Naive thymus-derived CD8-positive, alpha-beta T cell (primary cell): ENCODE results near the gene KLK7. TPM values are rescaled to one million over a fixed set of nuclear protein-coding genes. Genes with fewer than 3 reads are reported as not detected.

ENCODE experiments used
- ATAC-seq, 2 donors: fragments of 150-1000 bp; cut with Tn5 transposase in 1 of 2; sonication (Bioruptor Pico), chemical (Tn5 transposase) in 1 of 2; 1 replicate in 1 of 2; 2 replicates in 1 of 2; pipeline ENCODE4 v1.10.0; 2021; ENCODE audit warnings: mild to moderate bottlenecking in 2 of 2, moderate library complexity in 2 of 2
- POLR2A ChIA-PET: fragments of 350-600 bp; sonication (Branson Sonifier 250); formaldehyde crosslinking; loops from one replicate; lab custom pipeline; 2021; ENCODE audit warnings: antibody characterized with exemption; lab: Charles Lee
- DNase-seq, 10 donors: peaks; one replicate each; pipeline versions ENCODE4 v3.0.0 to v3.0.0-alpha.2; 2020 to 2022
- H3K27ac Mint-ChIP-seq, 10 donors: one replicate each; pipeline ENCODE4 v1.8.0; 2020 to 2022; ENCODE audit warnings: mild to moderate bottlenecking in 10 of 10, mixed read lengths in 10 of 10, moderate library complexity in 4 of 10, inconsistent platforms in 1 of 10
- H3K27me3 Mint-ChIP-seq, 5 donors: one replicate each; pipeline ENCODE4 v1.8.0; 2021 to 2022; ENCODE audit warnings: mixed read lengths in 5 of 5
- H3K36me3 Mint-ChIP-seq, 3 donors: one replicate each; pipeline ENCODE4 v1.8.0; 2020 to 2022; ENCODE audit warnings: mixed read lengths in 3 of 3, mild to moderate bottlenecking in 2 of 3, inconsistent platforms in 1 of 3
- H3K4me1 Mint-ChIP-seq, 4 donors: one replicate each; pipeline ENCODE4 v1.8.0; 2021 to 2022; ENCODE audit warnings: mixed read lengths in 4 of 4
- H3K4me3 Mint-ChIP-seq, 10 donors: one replicate each; pipeline ENCODE4 v1.8.0; 2020 to 2022; ENCODE audit warnings: mild to moderate bottlenecking in 10 of 10, mixed read lengths in 10 of 10, moderate library complexity in 6 of 10, inconsistent platforms in 1 of 10
- H3K9me3 Mint-ChIP-seq, 9 donors: one replicate each; pipeline ENCODE4 v1.8.0; 2020 to 2022; ENCODE audit warnings: mixed read lengths in 9 of 9, mild to moderate bottlenecking in 3 of 9, inconsistent platforms in 1 of 9, moderate library complexity in 1 of 9
- polyA plus RNA-seq, 3 donors: library from polyadenylated mRNA; unstranded; fragments of 300-500 nt; fragmentation: Illumina TruSeq; gene quantifications; one replicate each; pipeline ENCODE4 v1.2.3, GENCODE V29; 2021
- total RNA-seq, 8 experiments: library from RNA in 2 of 8; stranded (reverse) in 2 of 8; gene quantifications; one replicate each; pipeline ENCODE4 v1.2.3 and lab custom pipeline; 2021 to 2026

The KLK7 gene
- total and polyA plus RNA-seq, 5 experiments from 2014 or later = not detected

GRCh38 chr19:50943074-50943828 lies 40.5 kb downstream of the KLK7 start:
- POLR2A ChIA-PET = no interaction called here
- H3K4me3 Mint-ChIP-seq = no peak overlapping the region

DNA sequence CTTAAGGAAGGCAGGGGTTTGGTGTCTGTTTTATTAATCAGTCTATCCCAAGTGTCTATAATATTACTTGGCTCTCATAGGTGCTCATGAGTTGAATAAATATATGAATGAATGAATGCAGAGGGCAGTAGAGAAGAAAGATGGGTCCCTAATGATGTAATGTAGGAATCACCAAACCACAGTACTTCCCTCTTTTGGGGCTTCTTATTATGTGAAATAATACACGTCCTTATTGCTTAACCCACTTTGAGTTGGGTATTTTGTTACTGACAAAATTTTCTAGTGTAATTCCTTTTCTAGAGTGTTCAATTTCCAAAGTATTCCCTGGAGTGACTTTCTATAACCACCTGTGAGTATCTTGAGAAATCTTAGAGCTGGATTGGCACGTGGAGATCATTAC lies 44.1 kb downstream of the KLK7 start:
- POLR2A ChIA-PET = no interaction called here
- H3K9me3 Mint-ChIP-seq = peaks cover 0 to 21% (median 3%) of the 10 kb centered on the region in 9 donors
- no peak for ATAC-seq
- DNase-seq = no peak
- peaks cover 0 to 16% (median 0%) of the 10 kb centered on the region in 3 donors for H3K36me3 Mint-ChIP-seq
- no peaks in the 10 kb centered on the region for H3K4me1 Mint-ChIP-seq
- no peak overlapping the region for H3K27ac Mint-ChIP-seq
- H3K27me3 Mint-ChIP-seq = peaks cover 19 to 68% (median 36%) of the 10 kb centered on the region in 5 donors
- no peak overlapping the region for H3K4me3 Mint-ChIP-seq

More at GRCh38 chr19:50943074-50943828, 40.5 kb downstream of the KLK7 start:
- DNase-seq = no peak
- H3K27ac Mint-ChIP-seq = no peak overlapping the region
- H3K9me3 Mint-ChIP-seq = peaks cover 0 to 25% (median 4%) of the 10 kb centered on the region in 9 donors
- no peak for ATAC-seq
- H3K4me1 Mint-ChIP-seq = no peaks in the 10 kb centered on the region
- peaks cover 0 to 16% (median 0%) of the 10 kb centered on the region in 3 donors for H3K36me3 Mint-ChIP-seq
- H3K27me3 Mint-ChIP-seq = peaks cover 15 to 70% (median 36%) of the 10 kb centered on the region in 5 donors

DNA sequence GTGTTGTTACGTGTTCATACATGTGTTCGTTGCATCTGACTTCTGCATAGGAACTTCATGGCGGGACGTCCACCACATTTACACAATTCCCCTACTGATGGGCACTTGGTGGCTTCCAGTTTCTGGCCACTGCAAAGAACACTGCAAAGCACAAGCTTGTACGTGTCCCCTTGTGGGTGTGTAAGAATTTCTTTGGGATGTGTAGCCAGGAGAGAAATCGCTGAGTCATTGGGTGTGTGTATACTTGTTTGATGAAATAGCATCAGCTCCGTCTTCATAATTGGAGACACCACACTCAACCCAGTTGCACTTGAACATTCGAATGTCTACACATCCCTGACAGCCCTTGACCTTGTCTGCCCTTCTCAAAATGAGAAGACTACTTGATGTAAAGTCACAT lies 50.1 kb downstream of the KLK7 start:
- peaks cover 0 to 5% (median 3%) of the 10 kb centered on the region in 4 donors for H3K4me1 Mint-ChIP-seq
- no peaks in the 10 kb centered on the region for H3K36me3 Mint-ChIP-seq
- ATAC-seq (no peak), DNase-seq (no peak)
- no peak overlapping the region for H3K27ac Mint-ChIP-seq
- H3K27me3 Mint-ChIP-seq = peaks cover 19 to 58% (median 34%) of the 10 kb centered on the region in 5 donors
- POLR2A ChIA-PET = no interaction called here
- H3K4me3 Mint-ChIP-seq = no peak overlapping the region
- no peaks in the 10 kb centered on the region for H3K9me3 Mint-ChIP-seq

- POLR2A ChIA-PET = no interaction called here
- no peak overlapping the region for H3K27ac Mint-ChIP-seq
- peaks cover 0 to 5% (median 3%) of the 10 kb centered on the region in 4 donors for H3K4me1 Mint-ChIP-seq
- H3K27me3 Mint-ChIP-seq = peaks cover 19 to 60% (median 40%) of the 10 kb centered on the region in 5 donors
- no peak overlapping the region for H3K4me3 Mint-ChIP-seq
- no peaks in the 10 kb centered on the region for H3K9me3 Mint-ChIP-seq
- ATAC-seq = no peak
- DNase-seq = no peak
- no peaks in the 10 kb centered on the region for H3K36me3 Mint-ChIP-seq
These were observed 51.0 kb downstream of the KLK7 start for GRCh38 chr19:50932690-50933083.

- POLR2A ChIA-PET = no interaction called here
- Mint-ChIP-seq H3K27ac (no peak overlapping the region), H3K27me3 (peaks cover 17 to 58% (median 37%) of the 10 kb centered on the region in 5 donors), H3K9me3 (no peaks in the 10 kb centered on the region), H3K36me3 (no peaks in the 10 kb centered on the region), H3K4me1 (peaks cover 0 to 5% (median 3%) of the 10 kb centered on the region in 4 donors), H3K4me3 (no peak overlapping the region)
- DNase-seq = no peak
- ATAC-seq = no peak
These were observed 51.6 kb downstream of the KLK7 start for GRCh38 chr19:50932018-50932689.

DNA sequence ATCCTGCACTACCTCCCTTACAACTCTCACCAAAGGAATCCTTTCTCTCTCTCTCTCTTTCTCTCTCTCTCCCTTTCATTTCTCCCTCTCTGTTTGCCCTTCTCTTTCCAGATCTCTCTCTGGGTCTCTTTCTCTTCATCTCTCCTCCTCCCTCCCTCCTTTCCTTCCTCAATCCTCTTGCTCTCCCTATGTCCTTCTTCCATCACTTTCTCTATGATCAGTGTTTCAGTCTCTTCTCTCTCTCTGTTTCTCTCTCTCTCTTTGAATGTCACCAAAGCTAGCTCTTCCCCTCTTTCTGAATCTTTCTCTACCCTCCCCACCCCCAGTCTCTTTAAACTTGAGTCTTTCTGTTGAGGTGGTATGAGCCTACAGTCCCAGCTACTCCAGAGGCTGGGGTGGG lies 52.7 kb downstream of the KLK7 start:
- DNase-seq = no peak
- POLR2A ChIA-PET = no interaction called here
- Mint-ChIP-seq H3K27me3 (peaks cover 19 to 51% (median 36%) of the 10 kb centered on the region in 5 donors), H3K27ac (peak overlapping the region in 1 of 10 donors; percentile 67), H3K4me1 (peaks cover 0 to 5% (median 3%) of the 10 kb centered on the region in 4 donors), H3K36me3 (no peaks in the 10 kb centered on the region), H3K9me3 (no peaks in the 10 kb centered on the region), H3K4me3 (no peak overlapping the region)
- no peak for ATAC-seq

GRCh38 chr19:50928831-50929230 lies 54.9 kb downstream of the KLK7 start:
- DNase-seq = no peak
- no peak overlapping the region for H3K4me3 Mint-ChIP-seq
- peaks cover 25 to 41% (median 32%) of the 10 kb centered on the region in 5 donors for H3K27me3 Mint-ChIP-seq
- H3K36me3 Mint-ChIP-seq = no peaks in the 10 kb centered on the region
- POLR2A ChIA-PET = no interaction called here
- H3K9me3 Mint-ChIP-seq = no peaks in the 10 kb centered on the region
- ATAC-seq = no peak
- H3K27ac Mint-ChIP-seq = no peak overlapping the region
- peaks cover 0 to 5% (median 3%) of the 10 kb centered on the region in 4 donors for H3K4me1 Mint-ChIP-seq

Other genes starting within 250 kb of the KLK7 start
- gene GPR32, start 213.5 kb downstream of the KLK7 start, total RNA-seq = not detected
- gene GPR32, start 213.5 kb downstream of the KLK7 start, polyA plus RNA-seq = not detected
- not detected for gene ACP4, start 193.5 kb downstream of the KLK7 start, total RNA-seq
- gene ACP4, start 193.5 kb downstream of the KLK7 start, polyA plus RNA-seq = under 1 TPM in 1 of 3 donors, not detected in 2; 0.14 TPM
- gene KLK1, start 160.1 kb downstream of the KLK7 start, total RNA-seq = not detected
- not detected for gene KLK1, start 160.1 kb downstream of the KLK7 start, polyA plus RNA-seq
- not detected for gene KLK15, start 150.3 kb downstream of the KLK7 start, total RNA-seq
- not detected for gene KLK15, start 150.3 kb downstream of the KLK7 start, polyA plus RNA-seq
- gene KLK3, start 129.0 kb downstream of the KLK7 start, total RNA-seq = not detected
- not detected for gene KLK3, start 129.0 kb downstream of the KLK7 start, polyA plus RNA-seq
- gene KLK2, start 110.5 kb downstream of the KLK7 start, total RNA-seq = not detected
- gene KLK2, start 110.5 kb downstream of the KLK7 start, polyA plus RNA-seq = not detected
- not detected for gene KLK4, start 72.5 kb downstream of the KLK7 start, total RNA-seq
- gene KLK4, start 72.5 kb downstream of the KLK7 start, polyA plus RNA-seq = not detected
- gene KLK5, start 30.9 kb downstream of the KLK7 start, total RNA-seq = not detected
- gene KLK5, start 30.9 kb downstream of the KLK7 start, polyA plus RNA-seq = not detected
- gene KLK6, start 14.3 kb downstream of the KLK7 start, total RNA-seq = not detected
- gene KLK6, start 14.3 kb downstream of the KLK7 start, polyA plus RNA-seq = not detected
- gene KLK8, start 17.7 kb upstream of the KLK7 start, total RNA-seq = not detected
- gene KLK8, start 17.7 kb upstream of the KLK7 start, polyA plus RNA-seq = not detected
- gene KLK10, start 35.8 kb upstream of the KLK7 start, total RNA-seq = not detected
- gene KLK10, start 35.8 kb upstream of the KLK7 start, polyA plus RNA-seq = not detected
- gene KLK11, start 42.7 kb upstream of the KLK7 start, total RNA-seq = not detected
- not detected for gene KLK11, start 42.7 kb upstream of the KLK7 start, polyA plus RNA-seq
- gene KLK12, start 51.1 kb upstream of the KLK7 start, total RNA-seq = not detected
- not detected for gene KLK12, start 51.1 kb upstream of the KLK7 start, polyA plus RNA-seq
- gene KLK13, start 81.2 kb upstream of the KLK7 start, total RNA-seq = not detected
- not detected for gene KLK13, start 81.2 kb upstream of the KLK7 start, polyA plus RNA-seq
- 1 to 10 TPM; 1.1 to 1.5 TPM for gene KLK14, start 99.0 kb upstream of the KLK7 start, total RNA-seq
- gene KLK14, start 99.0 kb upstream of the KLK7 start, polyA plus RNA-seq = not detected
- gene CTU1, start 124.5 kb upstream of the KLK7 start, total RNA-seq = 10 to 100 TPM in 1 of 2 experiments, 1 to 10 TPM in 1; 10.0 to 10.3 TPM
- gene CTU1, start 124.5 kb upstream of the KLK7 start, polyA plus RNA-seq = 1 to 10 TPM; 2.4 to 9.3 (median 5.4) TPM
- 1 to 10 TPM; 1.3 to 2.4 TPM for gene SIGLEC9, start 141.0 kb upstream of the KLK7 start, total RNA-seq
- gene SIGLEC9, start 141.0 kb upstream of the KLK7 start, polyA plus RNA-seq = 1 to 10 TPM in 1 of 3 donors, under 1 TPM in 2; 0.32 to 1.5 (median 0.83) TPM
- gene SIGLEC7, start 158.4 kb upstream of the KLK7 start, total RNA-seq = not detected
- gene SIGLEC7, start 158.4 kb upstream of the KLK7 start, polyA plus RNA-seq = under 1 TPM in 1 of 3 donors, not detected in 2; 0.68 TPM
- under 1 TPM in 1 of 2 experiments, not detected in 1; 0.73 TPM for gene CD33, start 241.2 kb upstream of the KLK7 start, total RNA-seq
- under 1 TPM in 1 of 3 donors, not detected in 2; 0.16 TPM for gene CD33, start 241.2 kb upstream of the KLK7 start, polyA plus RNA-seq